GM21786 (cell line): Measurements from ENCODE around the gene AHSP.
"Not testable (repeated sequence)": the region's sequence is repeated elsewhere in the genome, so short reads cannot be mapped to it uniquely, and the experiment has no call there.

ENCODE experiments used
- ATAC-seq: cut with Tn5 transposase; IDR thresholded peaks from one replicate; pipeline ENCODE4 v1.9.1; 2021; ENCODE audit not compliant: unreplicated experiment

AHSP gene

DNA sequence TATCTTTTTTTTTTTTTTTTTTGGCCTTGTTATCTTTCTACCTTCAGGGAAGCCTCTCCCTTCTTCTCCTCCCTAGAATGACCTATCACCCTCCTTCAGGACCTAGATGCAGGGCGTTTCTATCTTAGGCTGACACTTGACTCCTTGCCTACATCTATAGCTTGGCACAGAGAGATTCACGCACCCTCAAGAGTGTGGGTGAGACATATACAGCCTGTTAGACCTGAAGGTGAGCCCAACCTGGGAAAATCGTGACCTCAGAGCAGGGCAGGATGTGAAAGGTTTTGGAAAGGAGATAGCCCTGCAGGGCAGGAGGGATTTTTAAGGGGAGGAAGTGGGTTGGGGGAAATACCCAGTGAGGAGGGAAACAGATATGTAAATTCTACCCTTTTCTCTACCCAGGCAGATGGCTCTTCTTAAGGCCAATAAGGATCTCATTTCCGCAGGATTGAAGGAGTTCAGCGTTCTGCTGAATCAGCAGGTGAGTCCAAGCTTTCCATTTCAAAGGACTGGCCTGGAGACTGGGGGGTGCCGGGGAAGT is at the start of gene AHSP:
TSS of gene AHSP (plus strand) at position 167 of the 541 bp plus-strand sequence. CDS start at position 407, 240 bp downstream.
- ATAC-seq: no peak

DNA sequence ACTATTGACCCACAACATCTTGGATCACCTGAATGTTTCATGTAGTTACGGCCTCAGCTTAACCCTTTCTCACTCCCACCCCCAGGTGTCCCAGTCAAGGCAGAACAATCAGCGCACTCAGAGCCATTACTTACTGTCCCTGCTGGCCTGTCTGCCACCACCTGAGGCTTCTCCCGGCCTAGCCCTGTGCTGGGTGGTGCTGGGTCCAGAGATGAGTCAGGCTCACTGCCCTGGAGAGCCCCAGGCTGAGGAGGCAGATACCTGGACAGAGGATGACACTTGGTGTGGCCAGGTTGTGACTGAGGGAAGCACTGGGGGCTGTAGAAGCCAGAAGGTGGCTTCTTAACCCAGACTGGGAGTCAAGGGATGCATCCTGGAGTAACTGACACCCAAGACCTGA is 48.7 kb upstream of the AHSP start:
- no peak for ATAC-seq

GRCh38 chr16:31479751-31480150 is 47.9 kb upstream of the AHSP start:
- ATAC-seq: no peak

GRCh38 chr16:31480851-31481536 is 46.7 kb upstream of the AHSP start:
- ATAC-seq: no peak

GRCh38 chr16:31483081-31483480 is 44.6 kb upstream of the AHSP start, which contains the start of gene SLC5A2:
Gene SLC5A2, plus strand, starts transcription at chr16:31483123. Its CDS starts 14 bp downstream, at chr16:31483137.
- ATAC-seq: no peak

- ATAC-seq: not testable (repeated sequence)
These were observed 43.7 kb upstream of the AHSP start for GRCh38 chr16:31484048-31484447.

- no peak for ATAC-seq
These were observed 43.1 kb upstream of the AHSP start for GRCh38 chr16:31484491-31485171.

- no peak for ATAC-seq
These were observed 42.1 kb upstream of the AHSP start for GRCh38 chr16:31485571-31485970.

DNA sequence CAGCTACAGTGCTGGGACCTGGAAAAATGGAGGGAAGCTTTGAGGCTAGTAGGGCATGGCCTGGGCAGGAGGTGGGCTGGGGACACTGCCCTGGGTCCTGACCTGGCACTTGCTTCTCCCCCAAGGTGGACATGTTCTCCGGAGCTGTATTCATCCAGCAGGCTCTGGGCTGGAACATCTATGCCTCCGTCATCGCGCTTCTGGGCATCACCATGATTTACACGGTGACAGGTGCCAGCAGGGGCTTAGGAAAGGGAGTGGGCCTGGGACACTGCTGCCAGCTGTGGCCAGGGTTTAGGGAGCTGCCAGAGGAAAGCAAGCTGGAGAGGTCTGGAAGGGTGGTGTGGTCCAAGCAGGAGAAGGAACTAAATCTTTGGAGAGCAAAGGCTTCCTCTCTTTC is 41.7 kb upstream of the AHSP start:
- ATAC-seq: no peak

DNA sequence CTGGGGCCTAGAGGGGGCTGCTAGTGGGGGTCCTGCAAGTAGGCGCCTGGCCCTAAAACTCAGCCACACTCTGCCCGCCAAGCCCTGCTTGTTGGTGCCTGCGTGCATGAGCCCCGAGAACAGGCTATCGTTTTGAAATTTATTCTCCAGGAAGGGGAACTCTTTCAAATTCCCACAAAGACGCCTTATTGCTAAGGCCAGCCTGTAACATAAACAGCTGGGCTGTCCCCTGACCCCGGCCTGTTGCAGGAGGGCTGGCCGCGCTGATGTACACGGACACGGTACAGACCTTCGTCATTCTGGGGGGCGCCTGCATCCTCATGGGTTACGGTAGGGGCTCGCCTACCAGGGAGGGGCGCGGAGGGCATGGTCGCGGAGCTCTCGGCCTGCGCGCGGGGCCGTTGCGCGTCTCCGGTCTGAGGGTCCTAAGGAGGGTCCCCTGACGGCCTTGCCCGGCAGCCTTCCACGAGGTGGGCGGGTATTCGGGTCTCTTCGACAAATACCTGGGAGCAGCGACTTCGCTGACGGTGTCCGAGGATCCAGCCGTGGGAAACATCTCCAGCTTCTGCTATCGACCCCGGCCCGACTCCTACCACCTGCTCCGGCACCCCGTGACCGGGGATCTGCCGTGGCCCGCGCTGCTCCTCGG is 40.5 kb upstream of the AHSP start:
- ATAC-seq: no peak

DNA sequence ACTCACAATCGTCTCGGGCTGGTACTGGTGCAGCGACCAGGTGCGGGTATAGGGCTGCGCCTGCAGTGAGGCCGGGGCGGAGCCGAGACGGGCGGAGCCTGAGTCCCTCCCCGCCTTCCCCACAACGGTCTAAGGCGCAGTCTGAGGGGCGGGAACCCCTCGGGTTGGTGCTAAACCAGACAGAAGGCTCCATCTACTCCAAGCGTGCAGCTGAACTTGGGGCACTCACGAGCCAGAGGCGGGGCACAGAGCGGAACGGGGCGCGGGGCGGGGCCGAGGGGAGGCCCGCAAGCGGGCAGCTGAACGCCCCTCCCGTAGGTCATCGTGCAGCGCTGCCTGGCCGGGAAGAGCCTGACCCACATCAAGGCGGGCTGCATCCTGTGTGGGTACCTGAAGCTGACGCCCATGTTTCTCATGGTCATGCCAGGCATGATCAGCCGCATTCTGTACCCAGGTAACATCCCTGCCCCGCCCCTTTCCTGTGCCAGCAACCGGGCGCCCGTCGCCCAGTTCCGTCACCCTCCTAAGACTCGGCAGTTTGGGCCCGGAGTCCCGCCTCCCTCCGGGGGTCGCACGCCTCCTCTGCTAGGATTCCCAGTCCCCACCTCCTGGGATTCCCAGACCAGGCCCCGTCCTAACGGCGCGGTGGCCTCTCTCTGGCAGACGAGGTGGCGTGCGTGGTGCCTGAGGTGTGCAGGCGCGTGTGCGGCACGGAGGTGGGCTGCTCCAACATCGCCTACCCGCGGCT is 39.8 kb upstream of the AHSP start:
- ATAC-seq: peak; percentile 82

DNA sequence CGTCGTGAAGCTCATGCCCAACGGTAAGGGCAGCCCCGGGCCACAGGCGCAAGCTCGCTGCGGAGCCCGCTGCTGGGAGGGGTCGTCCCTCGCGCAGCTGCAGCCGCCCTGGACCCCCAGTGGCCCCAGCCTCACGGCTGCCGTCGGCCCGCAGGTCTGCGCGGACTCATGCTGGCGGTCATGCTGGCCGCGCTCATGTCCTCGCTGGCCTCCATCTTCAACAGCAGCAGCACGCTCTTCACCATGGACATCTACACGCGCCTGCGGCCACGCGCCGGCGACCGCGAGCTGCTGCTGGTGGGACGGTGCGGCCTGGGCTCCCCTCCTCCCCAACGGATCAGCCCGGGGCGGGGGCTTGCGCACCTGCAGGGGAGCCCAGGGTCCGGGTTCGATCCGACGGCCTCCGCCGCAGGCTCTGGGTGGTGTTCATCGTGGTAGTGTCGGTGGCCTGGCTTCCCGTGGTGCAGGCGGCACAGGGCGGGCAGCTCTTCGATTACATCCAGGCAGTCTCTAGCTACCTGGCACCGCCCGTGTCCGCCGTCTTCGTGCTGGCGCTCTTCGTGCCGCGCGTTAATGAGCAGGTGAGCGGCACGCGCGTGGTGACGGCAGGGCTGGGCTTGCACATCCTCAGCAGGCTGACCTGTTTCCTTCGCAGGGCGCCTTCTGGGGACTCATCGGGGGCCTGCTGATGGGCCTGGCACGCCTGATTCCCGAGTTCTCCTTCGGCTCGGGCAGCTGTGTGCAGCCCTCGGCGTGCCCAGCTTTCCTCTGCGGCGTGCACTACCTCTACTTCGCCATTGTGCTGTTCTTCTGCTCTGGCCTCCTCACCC is 39.0 kb upstream of the AHSP start:
- no peak for ATAC-seq

DNA sequence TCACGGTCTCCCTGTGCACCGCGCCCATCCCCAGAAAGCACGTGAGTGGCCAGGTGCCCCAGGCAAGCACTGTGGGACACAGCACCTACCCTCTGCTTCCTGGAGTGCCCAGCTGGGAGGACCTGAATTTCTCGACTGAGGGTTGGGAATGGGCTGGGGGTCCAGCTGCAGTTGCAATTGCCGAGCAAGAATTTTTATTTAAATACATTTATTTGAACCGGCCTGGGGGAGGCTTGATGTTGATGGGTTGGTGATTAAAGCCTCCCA is 38.5 kb upstream of the AHSP start:
- no peak for ATAC-seq

DNA sequence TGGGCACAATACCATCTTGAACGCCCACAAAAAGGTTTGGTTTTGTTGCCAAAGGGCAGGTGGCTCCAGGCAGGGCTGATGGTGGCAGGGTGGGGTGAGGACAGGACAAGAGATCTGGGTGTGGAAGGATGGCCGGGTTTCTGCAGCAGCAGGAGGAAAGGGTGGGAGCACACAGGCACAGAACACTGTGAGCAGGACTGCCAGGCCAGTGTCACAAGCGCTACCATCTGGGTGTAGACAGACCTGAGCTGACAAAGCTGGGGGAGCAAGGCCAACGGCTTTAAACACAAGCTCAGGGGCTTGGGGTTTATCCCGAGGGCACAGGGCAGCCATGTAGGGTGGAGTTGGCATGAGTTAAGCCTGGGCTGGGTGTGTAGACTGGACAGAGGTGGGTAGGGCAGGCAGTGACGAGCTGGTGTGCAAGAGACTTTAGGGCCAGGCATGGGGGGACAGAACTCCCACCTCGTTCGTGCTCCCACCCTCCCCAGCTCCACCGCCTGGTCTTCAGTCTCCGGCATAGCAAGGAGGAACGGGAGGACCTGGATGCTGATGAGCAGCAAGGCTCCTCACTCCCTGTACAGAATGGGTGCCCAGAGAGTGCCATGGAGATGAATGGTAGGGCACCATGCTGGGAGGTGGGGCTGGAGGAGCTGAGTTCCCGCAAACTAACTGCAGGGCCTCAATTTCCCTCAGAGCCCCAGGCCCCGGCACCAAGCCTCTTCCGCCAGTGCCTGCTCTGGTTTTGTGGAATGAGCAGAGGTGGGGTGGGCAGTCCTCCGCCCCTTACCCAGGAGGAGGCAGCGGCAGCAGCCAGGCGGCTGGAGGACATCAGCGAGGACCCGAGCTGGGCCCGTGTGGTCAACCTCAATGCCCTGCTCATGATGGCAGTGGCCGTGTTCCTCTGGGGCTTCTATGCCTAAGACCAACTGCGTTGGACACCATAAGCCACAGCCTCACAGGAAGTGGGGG is 37.8 kb upstream of the AHSP start:
- no peak for ATAC-seq

DNA sequence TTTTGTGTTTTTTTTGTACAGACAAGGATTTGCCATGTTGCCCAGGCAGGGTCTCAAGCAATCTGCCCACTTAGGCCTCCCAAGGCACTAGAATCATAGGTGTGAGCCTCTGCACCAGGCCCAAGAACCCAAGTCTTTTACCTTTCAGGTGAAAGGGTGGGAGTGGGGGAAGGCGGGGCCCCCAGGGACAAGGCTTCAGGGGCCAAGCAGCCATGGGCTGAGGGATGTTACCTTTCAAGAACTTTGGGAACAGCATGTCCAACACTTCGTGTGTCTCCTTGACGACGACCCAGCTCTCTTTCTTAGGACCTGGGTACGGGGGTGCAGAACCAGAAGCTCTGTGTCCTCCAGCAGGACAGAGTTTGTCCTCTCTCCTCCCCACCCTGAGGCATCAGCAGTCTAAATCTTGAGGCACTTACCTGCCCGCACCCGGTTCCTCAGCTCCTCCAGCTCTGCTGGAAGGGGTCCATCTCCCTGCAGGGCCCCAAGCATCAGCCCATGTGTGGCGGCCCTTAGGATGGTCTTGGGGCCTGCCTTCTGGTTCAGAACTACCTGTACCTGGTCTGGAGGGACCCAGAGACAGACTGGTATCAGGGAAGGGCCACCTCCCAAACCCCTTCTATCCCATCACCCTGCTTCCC is 35.8 kb upstream of the AHSP start:
- no peak for ATAC-seq

DNA sequence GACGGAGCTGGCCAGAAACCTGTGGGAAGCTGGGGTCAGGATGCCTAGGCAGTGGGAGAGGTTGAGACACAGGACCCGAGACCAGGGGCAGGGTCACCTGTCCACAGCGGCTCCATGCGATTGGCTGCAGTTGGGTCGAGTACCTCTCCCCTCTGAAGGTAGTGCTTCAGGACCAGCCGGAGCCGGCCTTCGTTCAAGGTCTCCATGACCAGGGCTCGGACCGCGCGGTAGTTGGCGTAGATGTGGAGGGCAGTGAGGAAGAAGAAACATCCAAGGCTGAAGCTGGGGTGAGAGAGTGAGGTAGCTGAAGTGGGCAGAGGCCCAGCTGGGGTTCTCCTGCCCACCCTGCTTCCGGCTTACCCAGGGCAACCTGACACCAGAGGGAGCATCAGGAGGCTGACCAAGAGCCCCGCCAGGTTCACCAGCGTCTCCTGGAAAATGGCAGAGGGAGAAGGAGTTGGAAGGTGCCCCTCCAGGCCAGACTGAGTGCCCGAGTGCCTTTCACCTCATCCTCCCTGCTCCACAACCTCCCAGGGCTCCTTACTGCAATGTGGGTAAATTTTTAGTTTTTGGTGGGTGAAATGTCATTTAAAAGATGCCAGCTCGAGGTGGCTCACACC is 34.1 kb upstream of the AHSP start:
- ATAC-seq: no peak

GRCh38 chr16:31496670-31497069 is 31.0 kb upstream of the AHSP start:
- no peak for ATAC-seq

GRCh38 chr16:31498493-31498892 is 29.2 kb upstream of the AHSP start:
- ATAC-seq: no peak
